HUDEP-2 (cell line): ENCODE measurements around the gene PRR23A.
"Not testable (repeated sequence)": the region's sequence is repeated elsewhere in the genome, so short reads cannot be mapped to it uniquely, and the experiment has no call there.

ENCODE experiments used
- DNase-seq, 76 experiments: peaks; one replicate each; lab custom pipeline; 2025; ENCODE audit not compliant: unreplicated experiment in 76 of 76; lab: John Stamatoyannopoulos, UW

PRR23A gene

GRCh38 chr3:139006051-139006716 is at the start of gene PRR23A:
Gene PRR23A (minus strand): TSS chr3:139006268. CDS start chr3:139006268, 0 bp downstream.
- no peak for DNase-seq

GRCh38 chr3:139052802-139053600 is 46.9 kb upstream of the PRR23A start:
- no peak for DNase-seq

GRCh38 chr3:139044366-139045210 is 38.5 kb upstream of the PRR23A start, which contains the start of gene PRR23C:
Gene PRR23C (minus strand): TSS chr3:139044892. CDS start chr3:139044620, 272 bp downstream.
- no peak for DNase-seq

GRCh38 chr3:139043554-139044365 is 37.7 kb upstream of the PRR23A start:
- no peak for DNase-seq

GRCh38 chr3:139037478-139037877 is 31.4 kb upstream of the PRR23A start:
- DNase-seq = no peak

- no peak for DNase-seq
Observed at GRCh38 chr3:139032326-139033002, 26.4 kb upstream of the PRR23A start.

GRCh38 chr3:139030576-139030975 is 24.5 kb upstream of the PRR23A start:
- DNase-seq = not testable (repeated sequence)

- no peak for DNase-seq
Observed at GRCh38 chr3:139024968-139025367, 18.9 kb upstream of the PRR23A start.

- peak in 1 of 76 experiments; percentile 14 for DNase-seq
Observed at GRCh38 chr3:139020868-139021234, 14.8 kb upstream of the PRR23A start, which contains the start of gene PRR23B. Gene PRR23B (minus strand): TSS chr3:139020926. CDS start chr3:139020661, 265 bp downstream.

GRCh38 chr3:139020036-139020867 is 14.2 kb upstream of the PRR23A start:
- DNase-seq = no peak

- no peak for DNase-seq
Observed at GRCh38 chr3:139016430-139017048, 10.5 kb upstream of the PRR23A start.

GRCh38 chr3:139005356-139005993 is 593 bp downstream of the PRR23A start:
- DNase-seq = no peak

GRCh38 chr3:138995706-138996105 is 10.4 kb downstream of the PRR23A start:
- DNase-seq = no peak

GRCh38 chr3:138987181-138987580 is 18.9 kb downstream of the PRR23A start:
- no peak for DNase-seq

- DNase-seq = no peak
Observed at GRCh38 chr3:138985932-138986331, 20.1 kb downstream of the PRR23A start.

GRCh38 chr3:138984816-138985215 is 21.3 kb downstream of the PRR23A start:
- no peak for DNase-seq

- DNase-seq = no peak
Observed at GRCh38 chr3:138976047-138976446, 30.0 kb downstream of the PRR23A start.

GRCh38 chr3:138975351-138975750 is 30.7 kb downstream of the PRR23A start:
- DNase-seq = no peak
